Esophagus squamous epithelium (tissue), 4 donors: ENCODE data around the gene AGL.

Experiments
- CTCF ChIP-seq, 6 experiments: fragments of 450-650 bp in 4 of 6; fragments of 200-600 bp in 2 of 6; sonication (generic) in 2 of 6; IDR thresholded peaks; one replicate each; pipeline ENCODE4 v1.5.1; 2016 to 2019; ENCODE audit warnings: antibody characterized with exemption in 6 of 6, mild to moderate bottlenecking in 4 of 6, moderate library complexity in 4 of 6
- POLR2A ChIP-seq, 4 donors: fragments of 450-650 bp; IDR thresholded peaks; one replicate each; pipeline ENCODE4 v1.6.1; 2017; ENCODE audit warnings: antibody characterized with exemption in 4 of 4, mild to moderate bottlenecking in 4 of 4, moderate library complexity in 3 of 4

- TF ChIP-seq CTCF (IDR thresholded peaks at IDR 0.05) (no peak), POLR2A (IDR thresholded peaks at IDR 0.05) (no peak)
Observed at GRCh38 chr1:99818063-99818699, 32.0 kb upstream of the AGL start.
